Mesothelial cell of epicardium (in vitro differentiated cells): ENCODE data around the gene WDR33. TPM values are rescaled to one million over a fixed set of nuclear protein-coding genes. Genes with fewer than 3 reads are reported as not detected.
"Not testable (repeated sequence)": the region's sequence is repeated elsewhere in the genome, so short reads cannot be mapped to it uniquely, and the experiment has no call there.

Experiments
- DNase-seq, 2 experiments: peaks; one replicate each; pipeline ENCODE4 v3.0.0; 2021; ENCODE audit warnings: low spot score in 2 of 2; ENCODE audit not compliant: unreplicated experiment in 2 of 2
- H3K27ac Mint-ChIP-seq: 2 replicates; pipeline ENCODE4 v1.8.0; 2021; ENCODE audit warnings: mixed read lengths
- H3K27me3 Mint-ChIP-seq: 2 replicates; pipeline ENCODE4 v1.8.0; 2021; ENCODE audit warnings: low read depth, mixed read lengths
- H3K36me3 Mint-ChIP-seq: 2 replicates; pipeline ENCODE4 v1.8.0; 2021; ENCODE audit warnings: mixed read lengths
- H3K4me1 Mint-ChIP-seq: 2 replicates; pipeline ENCODE4 v1.8.0; 2021; ENCODE audit warnings: mixed read lengths
- H3K4me3 Mint-ChIP-seq: 2 replicates; pipeline ENCODE4 v1.8.0; 2021; ENCODE audit warnings: mild to moderate bottlenecking, moderate library complexity, mixed read lengths
- H3K9me3 Mint-ChIP-seq: 2 replicates; pipeline ENCODE4 v1.8.0; 2021; ENCODE audit warnings: mixed read lengths
- total RNA-seq: library from RNA; stranded (reverse); gene quantifications from 3 replicates; pipeline ENCODE4 v1.2.1, GENCODE V29; 2021
- TF ChIP-seq, protein P1 (sequence below): fragments of 200-600 bp; sonication (generic); IDR thresholded peaks from one replicate; pipeline ENCODE4 v1.5.0; 2021; ENCODE audit warnings: antibody characterized with exemption; ENCODE audit not compliant: unreplicated experiment

The WDR33 gene
- total RNA-seq, 1 donor from 2014 or later = 61.4 TPM

DNA sequence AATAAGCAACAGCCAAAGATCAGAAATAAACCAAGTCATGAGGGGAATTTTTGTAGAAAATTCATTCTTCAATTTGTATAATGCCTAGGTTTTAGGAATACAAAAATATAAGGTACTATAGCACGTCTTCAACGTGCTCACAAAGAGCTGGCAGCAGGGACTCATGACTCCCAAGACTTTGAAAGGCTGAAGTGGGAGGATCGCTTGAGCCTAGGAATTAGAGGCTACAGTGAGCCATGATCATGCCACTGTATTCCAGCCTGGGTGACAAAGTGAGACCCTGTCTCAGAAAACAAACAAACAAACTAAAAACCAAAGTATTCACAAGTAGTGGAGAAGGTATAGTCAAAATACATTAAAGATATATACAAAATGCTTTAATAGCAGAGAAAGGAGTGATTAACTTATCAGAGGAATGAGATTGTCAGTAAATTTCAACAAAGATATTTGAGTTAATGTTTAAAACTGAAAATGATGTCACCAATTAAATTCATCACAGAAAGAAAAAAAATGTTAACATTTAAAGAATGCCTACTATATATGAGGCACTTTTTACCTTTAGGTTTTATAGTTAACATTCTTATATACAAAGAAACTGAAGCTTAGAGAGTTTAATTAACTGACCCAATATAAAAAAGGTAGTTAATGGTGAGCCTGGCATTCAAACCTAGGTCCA, 3.2 kb downstream of the WDR33 start:
- peak overlapping the region; percentile 21 for H3K4me3 Mint-ChIP-seq
- H3K4me1 Mint-ChIP-seq = peaks cover 39% of the 10 kb centered on the region
- peaks cover 8% of the 10 kb centered on the region for H3K36me3 Mint-ChIP-seq
- H3K9me3 Mint-ChIP-seq = no peaks in the 10 kb centered on the region
- DNase-seq = no peak
- H3K27me3 Mint-ChIP-seq = no peaks in the 10 kb centered on the region
- TF ChIP-seq, protein P1, sequence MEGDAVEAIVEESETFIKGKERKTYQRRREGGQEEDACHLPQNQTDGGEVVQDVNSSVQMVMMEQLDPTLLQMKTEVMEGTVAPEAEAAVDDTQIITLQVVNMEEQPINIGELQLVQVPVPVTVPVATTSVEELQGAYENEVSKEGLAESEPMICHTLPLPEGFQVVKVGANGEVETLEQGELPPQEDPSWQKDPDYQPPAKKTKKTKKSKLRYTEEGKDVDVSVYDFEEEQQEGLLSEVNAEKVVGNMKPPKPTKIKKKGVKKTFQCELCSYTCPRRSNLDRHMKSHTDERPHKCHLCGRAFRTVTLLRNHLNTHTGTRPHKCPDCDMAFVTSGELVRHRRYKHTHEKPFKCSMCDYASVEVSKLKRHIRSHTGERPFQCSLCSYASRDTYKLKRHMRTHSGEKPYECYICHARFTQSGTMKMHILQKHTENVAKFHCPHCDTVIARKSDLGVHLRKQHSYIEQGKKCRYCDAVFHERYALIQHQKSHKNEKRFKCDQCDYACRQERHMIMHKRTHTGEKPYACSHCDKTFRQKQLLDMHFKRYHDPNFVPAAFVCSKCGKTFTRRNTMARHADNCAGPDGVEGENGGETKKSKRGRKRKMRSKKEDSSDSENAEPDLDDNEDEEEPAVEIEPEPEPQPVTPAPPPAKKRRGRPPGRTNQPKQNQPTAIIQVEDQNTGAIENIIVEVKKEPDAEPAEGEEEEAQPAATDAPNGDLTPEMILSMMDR = no peak
- H3K27ac Mint-ChIP-seq = peak overlapping the region; percentile 60

DNA sequence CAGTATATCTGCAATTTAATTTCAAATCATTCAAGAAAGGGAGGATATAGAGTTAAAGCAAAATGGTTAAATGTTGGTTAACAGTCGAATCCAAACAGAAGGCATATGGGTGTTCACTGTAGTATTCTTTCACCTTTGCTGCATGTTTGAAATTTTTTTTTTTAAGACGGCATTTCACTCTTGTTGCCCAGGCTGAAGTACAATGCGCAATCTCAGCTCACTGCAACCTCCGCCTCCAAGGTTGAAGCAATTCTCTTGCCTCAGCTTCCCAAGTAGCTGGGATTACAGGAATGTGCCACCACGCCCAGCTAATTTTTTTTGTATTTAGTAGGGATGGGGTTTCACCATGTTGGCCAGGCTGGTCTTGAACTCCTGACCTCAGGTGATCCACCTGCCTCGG, 4.1 kb downstream of the WDR33 start:
- H3K9me3 Mint-ChIP-seq, DNase-seq, H3K27me3 Mint-ChIP-seq, H3K36me3 Mint-ChIP-seq, H3K27ac Mint-ChIP-seq, H3K4me3 Mint-ChIP-seq: not testable (repeated sequence)
- peaks cover 36% of the 10 kb centered on the region for H3K4me1 Mint-ChIP-seq

DNA sequence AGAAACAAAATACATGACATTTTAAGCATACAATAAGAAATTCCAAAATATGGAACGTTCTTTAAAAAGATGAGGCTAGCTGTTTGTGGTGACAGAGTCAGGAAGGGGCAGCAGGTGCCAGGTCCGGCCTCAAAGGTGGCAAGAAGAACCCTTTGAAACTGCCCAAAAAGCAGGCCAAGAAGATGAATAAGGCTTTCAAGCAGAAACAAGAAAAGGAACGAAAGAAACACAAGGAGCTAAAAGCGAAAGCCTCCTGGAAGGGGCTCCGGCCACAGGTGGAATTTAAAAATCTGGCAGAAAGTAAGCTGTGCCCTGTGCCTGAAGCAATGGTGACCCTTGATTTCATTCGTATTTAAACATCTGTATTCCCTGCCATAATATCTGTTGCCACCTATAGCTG, 5.5 kb downstream of the WDR33 start:
- TF ChIP-seq, protein P1 = no peak
- peaks cover 9% of the 10 kb centered on the region for H3K36me3 Mint-ChIP-seq
- H3K4me1 Mint-ChIP-seq = peaks cover 28% of the 10 kb centered on the region
- H3K9me3 Mint-ChIP-seq = no peaks in the 10 kb centered on the region
- H3K27me3 Mint-ChIP-seq = no peaks in the 10 kb centered on the region
- no peak for DNase-seq
- no peak overlapping the region for H3K4me3 Mint-ChIP-seq
- peak overlapping the region; percentile 17 for H3K27ac Mint-ChIP-seq

DNA sequence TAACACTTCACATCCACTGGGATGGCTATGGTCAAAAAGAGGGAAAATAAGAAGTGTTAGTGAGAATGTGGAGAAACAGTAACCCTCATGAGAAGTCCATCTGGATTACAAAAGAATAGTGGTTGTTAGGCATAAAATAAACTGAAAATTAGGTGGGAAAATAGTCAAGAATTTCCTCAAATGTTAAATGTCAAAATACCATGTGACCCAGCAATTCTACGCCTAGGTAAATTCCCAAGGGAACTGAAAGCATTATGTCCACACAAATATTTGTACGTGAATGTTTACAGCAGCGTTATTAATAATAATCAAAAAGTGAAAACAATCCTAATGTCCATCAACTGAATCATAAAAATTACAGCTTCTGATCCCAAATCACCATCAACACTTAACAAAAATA, 11.0 kb downstream of the WDR33 start:
- H3K36me3 Mint-ChIP-seq = peaks cover 18% of the 10 kb centered on the region
- TF ChIP-seq, protein P1 = no peak
- no peak for DNase-seq
- no peaks in the 10 kb centered on the region for H3K4me1 Mint-ChIP-seq
- H3K4me3 Mint-ChIP-seq = no peak overlapping the region
- no peaks in the 10 kb centered on the region for H3K27me3 Mint-ChIP-seq
- no peak overlapping the region for H3K27ac Mint-ChIP-seq
- peaks cover 6% of the 10 kb centered on the region for H3K9me3 Mint-ChIP-seq

DNA sequence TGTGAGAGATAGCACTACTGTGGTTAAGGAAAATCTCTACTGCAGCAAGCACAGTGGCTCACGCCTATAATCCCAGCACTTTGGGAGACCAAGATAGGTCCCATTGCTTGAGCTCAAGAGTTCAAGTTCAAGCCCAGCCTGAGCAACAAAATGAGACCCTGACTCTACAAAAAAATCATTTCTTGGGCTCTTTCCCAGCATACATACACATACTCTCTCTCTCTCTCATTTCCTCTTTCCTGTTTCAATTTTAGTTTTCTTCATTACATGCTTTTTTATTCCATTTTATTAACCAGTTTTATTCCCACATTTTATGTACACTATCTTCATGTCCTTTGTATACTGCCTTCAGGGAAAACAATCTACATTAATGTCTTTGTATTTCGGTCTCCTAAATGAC, 14.6 kb downstream of the WDR33 start:
- Mint-ChIP-seq H3K9me3 (peaks cover 6% of the 10 kb centered on the region), H3K27ac (peak overlapping the region; percentile 67), H3K27me3 (no peaks in the 10 kb centered on the region), H3K4me3 (no peak overlapping the region), H3K4me1 (no peaks in the 10 kb centered on the region), H3K36me3 (peaks cover 22% of the 10 kb centered on the region)
- DNase-seq = no peak
- TF ChIP-seq, protein P1 = no peak

DNA sequence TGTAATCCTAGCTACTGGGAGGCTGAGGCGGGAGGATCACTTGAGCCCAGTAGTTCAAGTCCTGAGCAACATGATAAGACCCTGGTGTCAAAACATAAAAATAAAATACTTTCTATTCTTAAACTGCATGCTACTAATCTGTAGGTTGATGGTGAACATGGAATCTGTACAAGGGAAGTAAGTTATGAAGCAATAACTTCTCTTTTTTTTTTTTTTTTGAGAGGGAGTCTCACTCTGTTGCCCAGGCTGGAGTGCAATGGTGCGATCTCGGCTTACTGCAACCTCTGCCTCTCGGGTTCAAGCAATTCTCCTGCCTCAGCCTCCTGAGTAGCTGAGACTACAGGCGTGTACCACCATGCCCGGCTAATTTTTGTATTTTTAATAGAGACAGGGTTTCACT, 16.1 kb downstream of the WDR33 start:
- H3K9me3 Mint-ChIP-seq = peaks cover 17% of the 10 kb centered on the region
- H3K27ac Mint-ChIP-seq, DNase-seq, H3K4me3 Mint-ChIP-seq, H3K4me1 Mint-ChIP-seq, H3K27me3 Mint-ChIP-seq: not testable (repeated sequence)
- peaks cover 33% of the 10 kb centered on the region for H3K36me3 Mint-ChIP-seq

DNA sequence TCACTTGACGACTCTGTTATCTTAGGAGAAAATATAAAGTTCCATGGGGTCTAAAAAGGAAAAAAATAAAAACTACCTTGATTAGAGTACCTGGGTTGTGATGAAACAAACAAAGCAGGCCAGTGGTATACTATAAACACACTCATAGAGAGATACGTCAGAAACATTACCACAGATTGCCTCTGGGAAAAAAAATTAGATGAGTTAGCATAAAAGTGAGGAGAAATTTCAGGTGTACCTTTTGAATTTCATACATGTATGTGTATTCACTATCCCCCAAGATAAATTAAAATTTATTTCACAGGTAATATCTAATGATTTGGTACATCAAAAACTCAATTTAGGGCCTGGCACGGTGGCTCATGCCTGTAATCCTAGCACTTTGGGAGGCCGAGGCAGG, 18.2 kb downstream of the WDR33 start:
- H3K9me3 Mint-ChIP-seq = peaks cover 17% of the 10 kb centered on the region
- H3K36me3 Mint-ChIP-seq = peaks cover 33% of the 10 kb centered on the region
- peak overlapping the region; percentile 31 for H3K27ac Mint-ChIP-seq
- H3K4me3 Mint-ChIP-seq = no peak overlapping the region
- no peak for DNase-seq
- no peaks in the 10 kb centered on the region for H3K27me3 Mint-ChIP-seq
- TF ChIP-seq, protein P1 = no peak
- H3K4me1 Mint-ChIP-seq = no peaks in the 10 kb centered on the region
